Astrocyte (in vitro differentiated cells and primary cell): ENCODE data around the gene IGSF21. TPM values are rescaled to one million over a fixed set of nuclear protein-coding genes. Genes with fewer than 3 reads are reported as not detected.

Experiments used
- DNase-seq: peaks from one replicate; pipeline ENCODE4 v3.0.0-alpha.2; 2010; ENCODE audit warnings: low read depth
- FAIRE-seq: peaks from 2 replicates; lab custom pipeline; 2011; peaks lifted over from hg19 to GRCh38; lab: Jason Lieb, UNC
- H2AFZ ChIP-seq: 2 replicates; pipeline ENCODE4 v1.6.0; 2012; ENCODE audit warnings: low read depth, low read length, inconsistent platforms
- H3K27ac ChIP-seq: 2 replicates; pipeline ENCODE4 v1.5.1; 2011; ENCODE audit warnings: low read depth, low read length, inconsistent platforms
- H3K27me3 ChIP-seq: 2 replicates; pipeline ENCODE4 v1.6.0; 2011; ENCODE audit warnings: low read length, inconsistent platforms; ENCODE audit not compliant: insufficient read depth
- H3K36me3 ChIP-seq: 2 replicates; pipeline ENCODE4 v1.5.1; 2011; ENCODE audit warnings: low read length, inconsistent platforms; ENCODE audit not compliant: insufficient read depth
- H3K4me1 ChIP-seq: 2 replicates; pipeline ENCODE4 v1.5.1; 2011; ENCODE audit warnings: low read length, inconsistent platforms; ENCODE audit not compliant: insufficient read depth
- H3K4me2 ChIP-seq: 2 replicates; pipeline ENCODE4 v1.6.0; 2012; ENCODE audit warnings: low read length, inconsistent platforms
- H3K4me3 ChIP-seq: 2 replicates; pipeline ENCODE4 v1.5.1; 2011; ENCODE audit warnings: low read depth, mild to moderate bottlenecking, low read length, inconsistent platforms; ENCODE audit not compliant: insufficient read depth
- H3K79me2 ChIP-seq: 2 replicates; pipeline ENCODE4 v1.6.0; 2012; ENCODE audit warnings: mild to moderate bottlenecking, low read length, inconsistent platforms; ENCODE audit not compliant: insufficient read depth
- H3K9ac ChIP-seq: 2 replicates; pipeline ENCODE4 v1.6.0; 2012; ENCODE audit warnings: mild to moderate bottlenecking, low read length, inconsistent platforms
- H3K9me3 ChIP-seq: 2 replicates; pipeline ENCODE4 v1.5.1; 2012; ENCODE audit warnings: low read depth, mild to moderate bottlenecking, low read length, inconsistent platforms; ENCODE audit not compliant: insufficient read depth
- H4K20me1 ChIP-seq: 2 replicates; pipeline ENCODE4 v1.6.0; 2012; ENCODE audit warnings: low read length, inconsistent platforms; ENCODE audit not compliant: insufficient read depth
- H3K27ac Mint-ChIP-seq: one replicate; pipeline ENCODE4 v1.8.0; 2021; ENCODE audit warnings: mild to moderate bottlenecking, mixed read lengths; ENCODE audit not compliant: unreplicated experiment
- H3K27me3 Mint-ChIP-seq: one replicate; pipeline ENCODE4 v1.8.0; 2021; ENCODE audit warnings: low read depth, mixed read lengths; ENCODE audit not compliant: unreplicated experiment
- H3K36me3 Mint-ChIP-seq: one replicate; pipeline ENCODE4 v1.8.0; 2021; ENCODE audit warnings: low read depth, mixed read lengths; ENCODE audit not compliant: unreplicated experiment
- H3K4me1 Mint-ChIP-seq: one replicate; pipeline ENCODE4 v1.8.0; 2021; ENCODE audit warnings: low read depth, mixed read lengths; ENCODE audit not compliant: unreplicated experiment
- H3K4me3 Mint-ChIP-seq: one replicate; pipeline ENCODE4 v1.8.0; 2021; ENCODE audit warnings: mild to moderate bottlenecking, moderate library complexity, mixed read lengths; ENCODE audit not compliant: unreplicated experiment
- H3K9me3 Mint-ChIP-seq: one replicate; pipeline ENCODE4 v1.8.0; 2021; ENCODE audit warnings: mild to moderate bottlenecking, mixed read lengths; ENCODE audit not compliant: unreplicated experiment
- EZH2 ChIP-seq: IDR thresholded peaks from 2 replicates; pipeline ENCODE4 v1.6.1; 2012; ENCODE audit warnings: mild to moderate bottlenecking, low read length, inconsistent platforms; ENCODE audit not compliant: insufficient read depth
- total RNA-seq: library from RNA; stranded (reverse); gene quantifications from 2 replicates; pipeline ENCODE4 v1.2.1, GENCODE V29; 2021
- TF ChIP-seq, protein P1 (sequence below): IDR thresholded peaks from 2 replicates; pipeline ENCODE4 v1.5.1; 2011; ENCODE audit warnings: low read depth, mild to moderate bottlenecking, inconsistent platforms, low read length, moderate library complexity; ENCODE audit not compliant: insufficient read depth

Gene IGSF21
- total RNA-seq, 1 donor from 2014 or later: not detected

DNA sequence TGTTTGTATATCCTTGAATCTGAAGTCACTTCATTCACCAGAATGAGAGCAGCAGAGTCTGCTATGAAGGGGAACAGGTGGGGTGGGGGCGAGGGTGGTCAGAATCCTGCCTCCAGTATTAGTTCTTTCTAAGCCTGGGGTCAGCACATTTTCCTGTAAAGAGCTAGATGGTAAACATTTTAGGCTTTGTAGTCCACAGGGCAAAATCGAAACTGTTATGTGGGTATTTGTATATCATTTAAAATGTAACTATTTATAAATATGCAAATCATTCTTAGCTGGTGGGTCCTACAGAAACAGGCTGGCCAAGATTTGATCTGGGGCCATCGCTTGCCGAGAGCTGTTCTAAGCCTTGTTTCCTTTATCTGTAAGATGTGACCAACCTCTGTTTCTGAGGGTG lies 96.0 kb downstream of the IGSF21 start:
- Histone ChIP-seq H3K27ac (no peak overlapping the region), H3K9ac (no peak overlapping the region), H3K4me2 (no peak overlapping the region), H3K9me3 (no peaks in the 10 kb centered on the region), H4K20me1 (no peaks in the 10 kb centered on the region), H2AFZ (no peak overlapping the region), H3K79me2 (no peaks in the 10 kb centered on the region), H3K4me3 (no peak overlapping the region), H3K27me3 (no peaks in the 10 kb centered on the region), H3K4me1 (no peaks in the 10 kb centered on the region), H3K36me3 (no peaks in the 10 kb centered on the region)
- peaks cover 10% of the 10 kb centered on the region for H3K9me3 Mint-ChIP-seq
- H3K36me3 Mint-ChIP-seq: no peaks in the 10 kb centered on the region
- H3K27ac Mint-ChIP-seq: no peak overlapping the region
- no peaks in the 10 kb centered on the region for H3K4me1 Mint-ChIP-seq
- no peak overlapping the region for H3K4me3 Mint-ChIP-seq
- H3K27me3 Mint-ChIP-seq: peaks cover 50% of the 10 kb centered on the region
- no peak for FAIRE-seq
- no peak for DNase-seq
- TF ChIP-seq, protein P1, sequence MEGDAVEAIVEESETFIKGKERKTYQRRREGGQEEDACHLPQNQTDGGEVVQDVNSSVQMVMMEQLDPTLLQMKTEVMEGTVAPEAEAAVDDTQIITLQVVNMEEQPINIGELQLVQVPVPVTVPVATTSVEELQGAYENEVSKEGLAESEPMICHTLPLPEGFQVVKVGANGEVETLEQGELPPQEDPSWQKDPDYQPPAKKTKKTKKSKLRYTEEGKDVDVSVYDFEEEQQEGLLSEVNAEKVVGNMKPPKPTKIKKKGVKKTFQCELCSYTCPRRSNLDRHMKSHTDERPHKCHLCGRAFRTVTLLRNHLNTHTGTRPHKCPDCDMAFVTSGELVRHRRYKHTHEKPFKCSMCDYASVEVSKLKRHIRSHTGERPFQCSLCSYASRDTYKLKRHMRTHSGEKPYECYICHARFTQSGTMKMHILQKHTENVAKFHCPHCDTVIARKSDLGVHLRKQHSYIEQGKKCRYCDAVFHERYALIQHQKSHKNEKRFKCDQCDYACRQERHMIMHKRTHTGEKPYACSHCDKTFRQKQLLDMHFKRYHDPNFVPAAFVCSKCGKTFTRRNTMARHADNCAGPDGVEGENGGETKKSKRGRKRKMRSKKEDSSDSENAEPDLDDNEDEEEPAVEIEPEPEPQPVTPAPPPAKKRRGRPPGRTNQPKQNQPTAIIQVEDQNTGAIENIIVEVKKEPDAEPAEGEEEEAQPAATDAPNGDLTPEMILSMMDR: no peak
- TF ChIP-seq EZH2: no peak

DNA sequence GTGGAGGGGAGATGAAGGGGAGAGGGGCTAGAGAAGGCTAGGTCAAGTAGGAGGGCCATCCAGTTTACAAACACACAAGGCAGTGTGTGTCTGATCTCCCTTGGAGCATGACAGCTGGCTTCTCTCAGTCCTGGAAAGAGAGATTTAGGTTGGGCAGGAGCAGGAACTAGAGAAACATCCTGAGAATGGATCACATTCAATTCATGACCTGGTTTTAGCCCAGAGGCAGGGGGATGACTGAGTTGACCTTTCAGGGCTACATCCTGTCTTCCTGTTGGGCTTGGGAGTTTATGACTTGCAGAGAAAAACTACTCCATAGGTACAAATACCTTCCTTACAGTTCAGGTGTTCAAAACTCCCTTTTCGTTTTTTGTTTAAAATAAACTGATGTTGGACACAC lies 97.0 kb downstream of the IGSF21 start:
- H3K27ac ChIP-seq: no peak overlapping the region
- H4K20me1 ChIP-seq: no peaks in the 10 kb centered on the region
- H3K9me3 ChIP-seq: no peaks in the 10 kb centered on the region
- H3K4me3 ChIP-seq: no peak overlapping the region
- H3K4me1 ChIP-seq: no peaks in the 10 kb centered on the region
- no peak overlapping the region for H3K4me3 Mint-ChIP-seq
- H3K36me3 Mint-ChIP-seq: no peaks in the 10 kb centered on the region
- H3K4me1 Mint-ChIP-seq: no peaks in the 10 kb centered on the region
- no peak overlapping the region for H3K4me2 ChIP-seq
- H3K79me2 ChIP-seq: no peaks in the 10 kb centered on the region
- H3K27me3 Mint-ChIP-seq: peaks cover 48% of the 10 kb centered on the region
- no peak overlapping the region for H3K27ac Mint-ChIP-seq
- no peak for TF ChIP-seq EZH2
- TF ChIP-seq, protein P1: no peak
- no peak overlapping the region for H3K9ac ChIP-seq
- H3K27me3 ChIP-seq: no peaks in the 10 kb centered on the region
- DNase-seq (no peak), FAIRE-seq (no peak)
- no peak overlapping the region for H2AFZ ChIP-seq
- H3K36me3 ChIP-seq: no peaks in the 10 kb centered on the region
- peaks cover 10% of the 10 kb centered on the region for H3K9me3 Mint-ChIP-seq

DNA sequence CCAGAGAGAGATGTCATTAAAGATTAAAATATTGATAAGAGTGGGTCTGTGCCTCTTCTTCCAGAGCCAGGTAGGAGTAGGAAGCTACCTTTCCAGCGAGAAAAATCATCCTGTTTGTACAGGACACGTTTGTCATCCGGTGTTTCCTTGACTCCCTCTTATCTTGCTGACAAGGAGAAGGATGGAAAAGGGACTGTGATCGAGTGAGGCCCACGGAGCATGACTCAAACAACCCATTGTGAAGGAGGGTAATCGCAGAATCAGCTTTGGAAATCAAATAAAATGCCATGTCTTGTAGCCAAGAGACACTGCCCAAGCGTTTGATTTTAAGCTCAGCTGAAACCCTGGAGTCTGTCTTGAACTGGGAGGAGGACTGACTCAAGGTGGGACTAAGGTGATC lies 97.7 kb downstream of the IGSF21 start:
- Mint-ChIP-seq H3K36me3 (no peaks in the 10 kb centered on the region), H3K27ac (no peak overlapping the region)
- FAIRE-seq: no peak

More for the DNA sequence above, 97.7 kb downstream of the IGSF21 start:
- Histone ChIP-seq H3K4me2 (no peak overlapping the region), H3K27me3 (no peaks in the 10 kb centered on the region), H3K27ac (no peak overlapping the region), H2AFZ (no peak overlapping the region), H3K36me3 (no peaks in the 10 kb centered on the region), H3K4me1 (no peaks in the 10 kb centered on the region), H4K20me1 (no peaks in the 10 kb centered on the region), H3K4me3 (no peak overlapping the region), H3K9ac (no peak overlapping the region), H3K9me3 (no peaks in the 10 kb centered on the region), H3K79me2 (no peaks in the 10 kb centered on the region)
- Mint-ChIP-seq H3K9me3 (peaks cover 10% of the 10 kb centered on the region), H3K4me1 (no peaks in the 10 kb centered on the region), H3K27me3 (peaks cover 50% of the 10 kb centered on the region), H3K4me3 (no peak overlapping the region)
- DNase-seq: no peak
- TF ChIP-seq, protein P1: no peak
- no peak for TF ChIP-seq EZH2
